GM12872 (cell line): ENCODE data around the gene SLC17A8.
A peak's percentile ranks its signal among the peaks of the same experiment; 100 is the strongest.

Source experiments
- TF ChIP-seq, protein P1 (sequence below): IDR thresholded peaks from 3 replicates; pipeline ENCODE4 v1.5.1; 2011; ENCODE audit warnings: low read depth, mild to moderate bottlenecking, low read length, moderate library complexity; ENCODE audit not compliant: insufficient read depth

The SLC17A8 gene

DNA sequence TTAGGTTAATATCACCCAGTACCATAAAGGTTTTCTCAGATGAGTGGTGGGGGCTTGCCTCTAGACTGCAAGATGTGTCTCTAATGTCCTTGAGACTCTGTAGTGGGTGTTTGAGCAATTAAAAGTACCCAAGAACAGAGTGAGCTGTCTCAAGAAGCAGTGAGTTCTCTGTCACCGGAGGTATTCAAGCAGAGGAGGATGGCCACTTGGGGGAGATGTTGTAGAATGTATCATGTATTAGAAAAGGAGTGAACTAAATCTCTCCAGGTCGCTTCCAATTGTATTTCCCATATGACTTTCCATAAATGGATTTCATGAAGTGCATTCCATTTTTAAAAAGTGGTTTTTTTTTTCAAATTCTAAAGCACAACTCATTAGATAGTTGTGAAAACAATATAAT is 35.0 kb downstream of the SLC17A8 start:
- TF ChIP-seq, protein P1, sequence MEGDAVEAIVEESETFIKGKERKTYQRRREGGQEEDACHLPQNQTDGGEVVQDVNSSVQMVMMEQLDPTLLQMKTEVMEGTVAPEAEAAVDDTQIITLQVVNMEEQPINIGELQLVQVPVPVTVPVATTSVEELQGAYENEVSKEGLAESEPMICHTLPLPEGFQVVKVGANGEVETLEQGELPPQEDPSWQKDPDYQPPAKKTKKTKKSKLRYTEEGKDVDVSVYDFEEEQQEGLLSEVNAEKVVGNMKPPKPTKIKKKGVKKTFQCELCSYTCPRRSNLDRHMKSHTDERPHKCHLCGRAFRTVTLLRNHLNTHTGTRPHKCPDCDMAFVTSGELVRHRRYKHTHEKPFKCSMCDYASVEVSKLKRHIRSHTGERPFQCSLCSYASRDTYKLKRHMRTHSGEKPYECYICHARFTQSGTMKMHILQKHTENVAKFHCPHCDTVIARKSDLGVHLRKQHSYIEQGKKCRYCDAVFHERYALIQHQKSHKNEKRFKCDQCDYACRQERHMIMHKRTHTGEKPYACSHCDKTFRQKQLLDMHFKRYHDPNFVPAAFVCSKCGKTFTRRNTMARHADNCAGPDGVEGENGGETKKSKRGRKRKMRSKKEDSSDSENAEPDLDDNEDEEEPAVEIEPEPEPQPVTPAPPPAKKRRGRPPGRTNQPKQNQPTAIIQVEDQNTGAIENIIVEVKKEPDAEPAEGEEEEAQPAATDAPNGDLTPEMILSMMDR = 0 out of 3 replicates have a peak, but pooled peaks have one; percentile 16

DNA sequence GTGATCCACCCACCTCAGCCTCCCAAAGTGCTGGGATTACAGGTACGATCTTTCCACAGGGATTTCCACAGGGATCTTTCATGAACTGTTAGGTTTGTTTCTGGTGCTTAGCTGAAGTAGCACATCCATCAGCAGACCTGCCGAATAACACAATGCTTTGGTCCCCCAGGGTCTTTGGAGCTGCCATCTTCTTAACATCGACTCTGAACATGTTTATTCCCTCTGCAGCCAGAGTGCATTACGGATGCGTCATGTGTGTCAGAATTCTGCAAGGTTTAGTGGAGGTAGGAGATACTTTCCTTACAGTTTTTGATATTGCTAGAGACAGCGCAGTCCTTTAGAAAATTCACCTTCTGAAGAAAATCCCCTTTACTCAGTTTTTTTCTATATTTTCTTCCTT is 36.3 kb downstream of the SLC17A8 start:
- TF ChIP-seq, protein P1 = no peak

DNA sequence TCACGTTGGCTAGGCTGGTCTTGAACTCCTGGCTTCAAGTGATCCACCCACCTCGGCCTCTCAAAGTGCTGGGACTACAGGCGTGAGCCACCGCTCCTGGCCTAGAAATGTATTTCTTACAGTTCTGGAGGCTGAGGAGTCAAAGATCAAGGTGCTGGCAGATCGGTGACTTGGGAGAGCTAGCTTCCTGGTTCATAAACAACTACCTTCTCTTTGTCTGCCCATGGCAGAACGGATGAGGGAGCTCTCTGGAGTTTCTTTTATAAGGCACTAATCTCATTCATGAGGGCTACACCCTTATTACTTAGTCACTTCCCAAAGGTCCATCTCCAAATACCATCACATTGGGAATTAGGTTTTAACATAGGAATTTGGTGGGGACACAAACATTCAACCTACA is 38.9 kb downstream of the SLC17A8 start:
- TF ChIP-seq, protein P1 = no peak

DNA sequence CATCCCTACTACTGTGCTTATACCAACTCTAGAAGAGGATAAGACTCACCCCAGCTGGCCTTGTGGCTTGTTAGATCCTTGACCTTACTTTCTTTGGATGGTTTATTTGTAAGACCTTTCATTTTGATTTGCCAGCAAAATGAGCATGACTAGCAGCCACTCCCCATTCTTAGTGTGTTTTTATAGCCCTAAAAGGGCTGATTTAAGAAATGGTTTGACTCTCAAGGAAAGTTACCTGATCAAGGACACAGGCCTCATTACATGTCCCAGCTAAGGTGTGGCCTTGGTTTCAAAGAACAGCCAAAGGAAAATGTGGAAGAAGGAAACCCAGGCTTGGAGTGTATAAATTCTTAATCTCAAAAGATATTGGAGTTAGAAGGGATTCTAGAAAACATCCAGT is 41.4 kb downstream of the SLC17A8 start:
- TF ChIP-seq, protein P1 = no peak

DNA sequence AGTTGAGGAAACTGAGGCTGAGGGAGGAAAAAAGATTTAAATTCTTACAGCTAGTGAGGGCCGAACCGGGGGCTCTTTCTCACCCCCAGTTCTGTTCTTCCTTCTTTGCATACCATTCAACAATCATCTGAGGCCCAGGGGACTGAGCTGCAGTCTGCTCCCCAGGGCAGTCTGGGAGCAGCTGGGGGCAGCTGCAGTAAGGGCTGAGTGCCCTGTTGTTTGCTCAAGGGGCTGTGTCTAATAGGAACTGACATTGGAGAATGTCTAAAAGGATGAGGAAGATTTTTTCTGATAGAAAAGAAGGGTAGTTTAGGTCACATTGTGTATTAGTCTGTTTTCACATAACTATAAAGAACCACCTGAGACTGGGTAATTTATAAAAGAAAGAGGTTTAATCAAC is 42.2 kb downstream of the SLC17A8 start:
- TF ChIP-seq, protein P1 = no peak

DNA sequence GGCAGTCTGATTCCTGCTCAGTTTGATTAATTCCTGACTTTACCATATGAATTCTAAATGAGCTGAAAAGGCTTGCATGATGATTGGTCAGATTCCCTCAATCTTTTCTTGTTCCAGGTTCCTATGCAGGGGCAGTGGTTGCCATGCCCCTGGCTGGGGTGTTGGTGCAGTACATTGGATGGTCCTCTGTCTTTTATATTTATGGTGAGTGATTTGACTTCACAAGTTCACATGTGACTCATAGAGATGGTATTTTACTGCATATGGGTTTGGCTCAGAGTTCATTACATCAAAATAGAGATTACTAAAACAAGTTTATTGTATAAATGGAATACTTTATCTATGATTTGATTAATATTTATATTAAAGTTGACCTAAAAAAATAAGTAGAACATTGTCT is 44.8 kb downstream of the SLC17A8 start:
- TF ChIP-seq, protein P1 = no peak

DNA sequence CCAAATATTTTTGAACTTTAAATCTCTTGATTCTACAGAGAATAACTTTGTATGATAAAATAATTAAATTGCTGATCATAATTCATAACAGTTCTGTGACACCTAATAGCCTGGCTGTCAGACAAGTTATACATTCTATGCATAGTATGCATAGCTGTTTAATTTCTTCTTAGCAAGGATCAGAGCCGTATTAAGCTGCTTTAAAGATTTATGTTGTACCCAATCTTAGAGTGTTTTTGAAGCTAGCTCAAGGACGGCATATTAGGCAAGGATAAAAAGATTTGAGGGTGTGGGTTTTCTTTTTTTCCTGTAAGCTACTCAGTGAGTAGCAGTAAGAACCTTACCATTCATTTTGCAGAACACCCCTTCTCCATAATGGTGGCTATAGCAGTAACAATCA is 45.9 kb downstream of the SLC17A8 start:
- TF ChIP-seq, protein P1 = no peak

DNA sequence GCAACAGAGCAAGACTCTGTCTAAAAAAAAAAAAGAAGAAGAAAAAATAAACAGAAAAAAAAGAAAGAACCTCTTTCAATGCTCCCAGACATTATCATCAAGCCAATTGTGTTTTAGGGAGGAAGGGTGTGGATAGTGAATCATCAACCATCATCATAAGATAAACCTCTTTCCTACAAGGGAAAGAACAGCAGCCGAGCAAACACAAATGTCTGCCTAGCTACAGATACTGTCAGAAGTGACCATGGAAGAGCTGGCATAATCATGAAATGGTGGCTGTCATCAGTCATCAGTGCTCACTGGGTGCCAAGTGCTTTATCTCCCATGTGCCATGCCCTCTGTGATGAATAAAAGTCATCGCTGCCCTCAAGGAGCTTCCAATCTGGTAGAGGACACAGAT is 46.6 kb downstream of the SLC17A8 start:
- TF ChIP-seq, protein P1 = no peak
